SK-N-MC (cell line): ENCODE data around the gene MMAB.
"Not testable (repeated sequence)": the region's sequence is repeated elsewhere in the genome, so short reads cannot be mapped to it uniquely, and the experiment has no call there.

ENCODE experiments used
- DNase-seq: peaks from one replicate; pipeline ENCODE4 v3.0.0-alpha.2; 2011; ENCODE audit warnings: low read depth, low spot score
- H3K27ac ChIP-seq: fragments of 200-600 bp; sonication (generic); 2 replicates; pipeline ENCODE4 v1.5.1; 2016; ENCODE audit warnings: mixed run types
- H3K36me3 ChIP-seq: fragments of 200-600 bp; sonication (generic); 2 replicates; pipeline ENCODE4 v1.6.1; 2017; ENCODE audit warnings: antibody characterized with exemption, low read length, mixed read lengths; ENCODE audit not compliant: insufficient read depth
- H3K4me3 ChIP-seq: fragments of 200-600 bp; sonication (generic); 2 replicates; pipeline ENCODE4 v1.5.1; 2016
- H3K9ac ChIP-seq: fragments of 200-600 bp; sonication (generic); 2 replicates; pipeline ENCODE4 v1.8.0; 2017; ENCODE audit warnings: mixed run types, mixed read lengths; ENCODE audit not compliant: insufficient read length
- H3K9me3 ChIP-seq: fragments of 200-600 bp; sonication (generic); 2 replicates; pipeline ENCODE4 v1.6.1; 2017; ENCODE audit warnings: low read depth, mild to moderate bottlenecking, antibody characterized with exemption, low read length, moderate library complexity, mixed read lengths
- EZH2 ChIP-seq: fragments of 200-600 bp; sonication (generic); IDR thresholded peaks from one replicate; pipeline ENCODE4 v1.6.1; 2017; ENCODE audit warnings: antibody characterized with exemption
- FOXP2 ChIP-seq: optimal IDR thresholded peaks from 2 replicates; pipeline ENCODE3; 2011; ENCODE audit warnings: mild to moderate bottlenecking, moderate library complexity; ENCODE audit not compliant: insufficient read depth; ENCODE audit errors: extremely low read length, control extremely low read depth
- POLR2AphosphoS5 ChIP-seq: IDR thresholded peaks from 2 replicates; pipeline ENCODE4 v1.6.1; 2012; ENCODE audit warnings: mild to moderate bottlenecking, low read depth, low read length, borderline replicate concordance

Gene MMAB

GRCh38 chr12:109606320-109607028 lies 33.2 kb upstream of the MMAB start:
- no peaks in the 10 kb centered on the region for H3K9me3 ChIP-seq

GRCh38 chr12:109605599-109606228 lies 32.4 kb upstream of the MMAB start:
- Histone ChIP-seq H3K36me3 (no peaks in the 10 kb centered on the region), H3K4me3 (no peak overlapping the region), H3K27ac (no peak overlapping the region), H3K9ac (no peak overlapping the region), H3K9me3 (no peaks in the 10 kb centered on the region)
- DNase-seq = no peak
- no peak for TF ChIP-seq EZH2
- no peak for TF ChIP-seq FOXP2
- no peak for TF ChIP-seq POLR2AphosphoS5

More at GRCh38 chr12:109606320-109607028, 33.2 kb upstream of the MMAB start:
- no peak for TF ChIP-seq POLR2AphosphoS5
- no peak for TF ChIP-seq FOXP2
- no peak for TF ChIP-seq EZH2
- Histone ChIP-seq H3K36me3 (no peaks in the 10 kb centered on the region), H3K27ac (no peak overlapping the region), H3K4me3 (no peak overlapping the region), H3K9ac (no peak overlapping the region)
- no peak for DNase-seq

- Histone ChIP-seq H3K4me3 (no peak overlapping the region), H3K9ac (no peak overlapping the region), H3K9me3 (no peaks in the 10 kb centered on the region), H3K27ac (no peak overlapping the region), H3K36me3 (no peaks in the 10 kb centered on the region)
- TF ChIP-seq FOXP2 = no peak
- TF ChIP-seq POLR2AphosphoS5 = no peak
- no peak for TF ChIP-seq EZH2
- no peak for DNase-seq
Observed at GRCh38 chr12:109605016-109605415, 31.7 kb upstream of the MMAB start.

GRCh38 chr12:109604132-109604585 lies 30.9 kb upstream of the MMAB start:
- Histone ChIP-seq H3K27ac (no peak overlapping the region), H3K9me3 (no peaks in the 10 kb centered on the region), H3K36me3 (no peaks in the 10 kb centered on the region), H3K9ac (no peak overlapping the region), H3K4me3 (no peak overlapping the region)
- no peak for DNase-seq
- no peak for TF ChIP-seq FOXP2
- TF ChIP-seq POLR2AphosphoS5 = no peak
- no peak for TF ChIP-seq EZH2

- H3K9ac ChIP-seq, DNase-seq, H3K27ac ChIP-seq, H3K4me3 ChIP-seq, H3K9me3 ChIP-seq, H3K36me3 ChIP-seq: not testable (repeated sequence)
Observed at GRCh38 chr12:109602132-109602531, 28.8 kb upstream of the MMAB start.

GRCh38 chr12:109601557-109601956 lies 28.3 kb upstream of the MMAB start:
- no peaks in the 10 kb centered on the region for H3K9me3 ChIP-seq
- no peaks in the 10 kb centered on the region for H3K36me3 ChIP-seq
- no peak overlapping the region for H3K9ac ChIP-seq
- TF ChIP-seq FOXP2 (no peak), POLR2AphosphoS5 (no peak), EZH2 (no peak)
- no peak overlapping the region for H3K27ac ChIP-seq
- DNase-seq = no peak
- no peak overlapping the region for H3K4me3 ChIP-seq

GRCh38 chr12:109600995-109601394 lies 27.7 kb upstream of the MMAB start:
- Histone ChIP-seq H3K9me3 (no peaks in the 10 kb centered on the region), H3K27ac (no peak overlapping the region), H3K9ac (no peak overlapping the region)

GRCh38 chr12:109600481-109600880 lies 27.2 kb upstream of the MMAB start:
- Histone ChIP-seq H3K27ac (no peak overlapping the region), H3K9ac (no peak overlapping the region), H3K4me3 (no peak overlapping the region), H3K9me3 (no peaks in the 10 kb centered on the region), H3K36me3 (no peaks in the 10 kb centered on the region)
- TF ChIP-seq EZH2 (no peak), FOXP2 (no peak), POLR2AphosphoS5 (no peak)
- no peak for DNase-seq

More at GRCh38 chr12:109600995-109601394, 27.7 kb upstream of the MMAB start:
- Histone ChIP-seq H3K36me3 (no peaks in the 10 kb centered on the region), H3K4me3 (no peak overlapping the region)
- no peak for TF ChIP-seq POLR2AphosphoS5
- TF ChIP-seq EZH2 = no peak
- DNase-seq = no peak

- Histone ChIP-seq H3K9ac (no peak overlapping the region), H3K27ac (no peak overlapping the region), H3K9me3 (no peaks in the 10 kb centered on the region), H3K36me3 (no peaks in the 10 kb centered on the region), H3K4me3 (no peak overlapping the region)
- no peak for TF ChIP-seq EZH2
- TF ChIP-seq FOXP2 = no peak
- no peak for TF ChIP-seq POLR2AphosphoS5
- DNase-seq = no peak
Observed at GRCh38 chr12:109599087-109599486, 25.8 kb upstream of the MMAB start.
